Renal cortical epithelial cell (primary cell): ENCODE measurements around the gene COL4A3. TPM values are rescaled to one million over a fixed set of nuclear protein-coding genes. Genes with fewer than 3 reads are reported as not detected.
"Not testable (repeated sequence)": the region's sequence is repeated elsewhere in the genome, so short reads cannot be mapped to it uniquely, and the experiment has no call there.

Experiments
- DNase-seq: peaks from one replicate; pipeline ENCODE4 v3.0.0-alpha.2; 2011; ENCODE audit warnings: low read depth
- total RNA-seq: library from RNA; depleted of rRNA; stranded (reverse); fragments of >200 nt; gene quantifications from 2 replicates; pipeline ENCODE4 v1.2.3, GENCODE V29; 2014

The COL4A3 gene
- total RNA-seq, 1 donor from 2014 or later, result 30.8 TPM

- DNase-seq, result peak; percentile 95
Observed at GRCh38 chr2:227154986-227155774, 9.2 kb upstream of the COL4A3 start.

GRCh38 chr2:227160164-227160563 lies 4.3 kb upstream of the COL4A3 start:
- no peak for DNase-seq

DNA sequence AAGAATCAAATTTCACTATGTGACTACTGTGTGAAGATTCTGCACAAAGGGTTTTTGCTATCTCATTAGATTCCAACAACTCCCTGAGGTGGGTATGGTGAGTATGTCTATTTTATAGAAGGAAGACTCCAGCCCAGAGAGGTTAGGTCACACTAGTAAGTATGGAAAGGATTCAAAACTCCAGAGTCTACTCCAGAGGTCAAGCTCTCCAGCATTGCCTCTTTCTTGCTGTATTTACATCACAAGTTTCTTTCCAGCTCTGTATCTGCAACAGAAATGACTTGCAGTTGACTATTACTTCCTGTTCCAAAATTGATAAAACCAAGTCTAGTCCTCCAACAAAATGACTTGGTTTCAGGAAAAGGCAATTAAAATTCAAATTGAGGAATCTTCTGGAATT lies 2.5 kb upstream of the COL4A3 start:
- DNase-seq, result no peak

GRCh38 chr2:227163485-227163997 lies 883 bp upstream of the COL4A3 start:
- DNase-seq, result peak; percentile 35

DNA sequence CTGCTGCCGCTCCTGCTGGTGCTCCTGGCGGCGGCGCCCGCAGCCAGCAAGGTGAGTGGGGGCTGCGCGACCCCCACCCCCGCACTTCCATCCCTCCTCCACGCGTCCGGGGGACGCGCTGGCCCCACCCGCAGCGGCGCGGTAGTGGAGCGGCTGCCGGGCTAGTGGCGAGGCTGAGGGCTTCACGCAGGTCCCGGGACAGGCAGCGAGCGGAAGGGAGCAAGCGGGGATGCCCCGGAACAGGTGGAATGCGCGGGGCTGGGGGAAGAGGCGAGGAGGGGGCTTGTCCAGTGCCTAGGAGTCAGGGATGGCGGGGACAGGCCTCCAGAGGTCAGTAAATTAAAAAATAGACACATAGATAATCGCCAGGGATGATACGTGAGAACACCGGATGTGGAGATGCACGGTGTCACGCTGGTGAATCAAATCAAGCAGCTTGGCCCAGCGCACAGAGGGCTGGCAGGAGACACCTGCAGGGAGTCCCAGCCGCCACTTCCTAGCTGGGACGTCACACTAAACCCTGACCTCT lies 403 bp downstream of the COL4A3 start:
- no peak for DNase-seq

GRCh38 chr2:227171779-227172178 lies 7.4 kb downstream of the COL4A3 start:
- not testable (repeated sequence) for DNase-seq

DNA sequence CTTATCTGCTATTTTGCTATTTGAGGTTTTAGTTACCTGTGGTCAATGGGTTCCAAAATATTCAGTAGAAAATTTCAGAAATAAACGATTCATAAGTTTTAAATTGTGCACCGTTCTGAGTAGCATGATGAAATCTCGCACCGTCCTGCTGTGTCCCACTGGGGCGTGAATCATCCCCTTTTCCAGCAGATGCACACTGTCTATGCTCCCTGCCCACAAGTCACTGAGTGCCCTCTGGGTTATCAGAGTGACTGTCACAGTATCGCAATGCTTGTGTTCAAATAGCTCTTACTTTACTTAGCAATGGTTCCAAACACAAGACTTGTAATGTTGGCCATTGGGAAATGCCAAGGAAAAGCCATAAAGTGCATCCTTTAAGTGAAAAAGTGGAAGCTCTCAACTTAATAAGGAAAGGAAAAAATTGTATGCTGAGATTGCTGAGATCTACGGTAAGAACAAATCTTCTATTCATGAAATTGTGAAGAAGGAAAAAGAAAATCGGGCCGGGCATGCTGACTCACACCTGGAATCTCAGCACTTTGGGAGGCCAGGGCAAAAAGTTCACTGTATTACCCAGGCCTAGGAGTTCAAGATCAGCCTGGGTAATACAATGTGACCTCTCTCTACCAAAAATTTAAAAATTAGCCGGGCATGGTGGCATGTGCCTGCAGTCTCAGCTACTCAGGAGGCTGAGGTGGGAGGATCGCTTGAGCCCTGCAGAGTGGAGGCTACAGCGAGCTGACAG lies 13.3 kb downstream of the COL4A3 start:
- no peak for DNase-seq

DNA sequence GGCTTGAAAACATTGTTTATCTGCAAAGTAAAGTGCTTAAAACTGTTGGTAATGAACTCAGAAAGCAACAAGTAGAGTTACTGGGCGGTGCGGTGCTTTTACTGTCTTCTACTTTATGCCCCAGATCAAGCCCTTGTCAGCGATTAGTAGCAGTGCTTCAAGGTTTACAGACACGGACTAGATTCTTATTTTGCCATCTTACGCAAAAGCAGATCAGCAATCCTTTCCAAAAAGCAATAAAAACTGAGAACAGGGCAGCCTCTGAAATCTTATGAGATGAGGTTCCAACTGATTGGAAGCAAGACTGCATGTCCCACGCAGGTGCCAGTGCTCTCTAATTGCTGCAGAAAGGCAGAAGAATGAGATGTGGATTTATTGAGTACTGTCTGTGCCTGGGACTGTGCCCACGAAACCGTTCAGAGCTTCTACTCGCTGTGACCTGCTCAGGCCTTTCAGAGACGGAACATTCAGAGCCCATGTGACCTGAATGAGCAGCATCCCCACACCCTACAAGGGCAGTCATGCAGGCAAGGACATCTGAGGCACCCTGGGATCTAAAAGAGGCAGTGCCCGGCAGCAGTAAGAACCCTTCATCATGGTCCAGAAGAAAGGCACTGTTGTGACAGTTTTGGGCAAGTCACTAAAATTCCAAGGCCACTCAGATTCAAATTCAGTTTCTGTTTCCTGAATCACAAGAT lies 15.7 kb downstream of the COL4A3 start:
- peak; percentile 70 for DNase-seq

GRCh38 chr2:227180770-227181169 lies 16.3 kb downstream of the COL4A3 start:
- DNase-seq, result no peak

DNA sequence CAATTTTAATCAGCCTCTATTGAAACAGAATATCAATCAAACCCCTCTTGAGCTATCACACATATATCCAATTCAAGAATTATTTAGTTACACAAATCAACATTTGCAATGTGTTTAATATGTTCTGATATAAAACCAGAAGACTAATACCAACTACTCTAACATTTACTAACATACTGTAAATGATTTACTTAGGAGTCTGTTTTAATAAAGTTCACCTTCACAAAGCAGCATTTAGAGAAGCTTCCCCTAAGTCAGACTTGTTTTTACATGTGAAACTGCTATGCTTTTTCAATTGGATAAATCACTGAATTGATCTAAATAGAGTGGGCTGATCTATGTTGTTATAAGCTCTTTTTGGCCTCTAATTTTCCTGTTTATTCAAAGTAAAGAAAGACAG lies 18.3 kb downstream of the COL4A3 start:
- DNase-seq, result peak; percentile 67

DNA sequence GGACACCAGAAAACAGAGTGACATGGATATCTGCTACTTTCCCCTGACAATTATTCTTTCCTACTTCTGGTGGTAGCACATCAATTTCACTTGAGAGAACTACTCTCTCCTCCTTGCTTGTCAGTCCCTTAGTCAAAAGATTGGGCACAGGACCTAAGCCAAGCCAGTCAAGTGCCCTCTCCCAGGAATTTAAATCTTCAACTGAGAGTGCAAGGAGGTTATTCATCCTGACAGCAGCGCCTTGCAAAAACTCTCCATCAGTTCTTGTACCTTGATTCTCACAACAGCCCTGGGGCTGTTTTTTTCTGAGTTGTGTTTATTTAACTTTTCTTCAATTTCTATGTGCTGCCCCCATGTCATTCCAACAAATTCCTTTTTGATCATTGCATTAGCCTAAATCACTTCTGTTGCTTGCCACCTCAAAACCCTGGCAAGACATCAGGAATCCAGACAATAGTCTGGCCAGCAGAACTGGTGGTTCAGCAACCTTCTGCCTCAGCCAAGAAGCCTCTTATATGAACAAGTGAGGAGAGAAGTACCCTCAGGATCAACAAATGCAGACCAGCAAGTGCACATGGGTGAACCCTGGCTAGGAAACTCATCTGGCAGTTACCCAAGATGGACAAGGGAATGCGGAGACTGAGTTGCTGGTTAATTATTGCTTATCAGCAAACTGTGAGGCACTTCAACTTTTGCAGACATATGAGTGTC lies 19.4 kb downstream of the COL4A3 start:
- peak; percentile 98 for DNase-seq

DNA sequence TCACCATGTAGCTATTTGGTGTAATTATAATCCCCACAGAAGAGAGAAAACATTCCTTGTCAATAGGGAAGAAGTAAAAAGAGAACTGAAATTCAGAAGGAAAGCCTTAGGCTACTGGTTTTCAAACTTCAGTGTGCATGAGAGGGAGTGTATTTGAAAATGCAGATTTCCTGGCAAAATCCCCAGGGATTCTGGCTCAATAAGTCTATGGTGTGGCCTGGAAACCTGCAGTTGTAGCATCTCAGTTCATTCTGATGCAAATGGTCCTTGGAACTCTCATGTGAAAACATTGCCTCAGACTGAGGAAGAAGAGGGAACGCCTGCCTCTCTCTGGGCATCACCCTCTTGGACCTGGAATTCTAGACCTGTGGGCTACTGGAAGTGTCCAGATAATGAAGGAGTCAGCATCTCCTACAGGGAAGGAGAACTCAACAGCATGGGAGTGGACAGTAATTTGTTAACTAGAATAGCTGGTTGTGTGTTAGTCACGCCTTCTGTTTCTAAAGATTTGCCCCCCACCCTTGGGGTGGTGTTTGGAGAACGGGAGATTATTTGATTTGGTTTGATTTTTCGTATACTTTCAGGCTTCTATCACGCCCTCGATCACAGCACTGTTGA lies 21.3 kb downstream of the COL4A3 start:
- no peak for DNase-seq

GRCh38 chr2:227186751-227187150 lies 22.3 kb downstream of the COL4A3 start:
- no peak for DNase-seq

GRCh38 chr2:227188292-227188691 lies 23.9 kb downstream of the COL4A3 start:
- DNase-seq, result peak; percentile 82

GRCh38 chr2:227191367-227191766 lies 26.9 kb downstream of the COL4A3 start:
- DNase-seq, result no peak

DNA sequence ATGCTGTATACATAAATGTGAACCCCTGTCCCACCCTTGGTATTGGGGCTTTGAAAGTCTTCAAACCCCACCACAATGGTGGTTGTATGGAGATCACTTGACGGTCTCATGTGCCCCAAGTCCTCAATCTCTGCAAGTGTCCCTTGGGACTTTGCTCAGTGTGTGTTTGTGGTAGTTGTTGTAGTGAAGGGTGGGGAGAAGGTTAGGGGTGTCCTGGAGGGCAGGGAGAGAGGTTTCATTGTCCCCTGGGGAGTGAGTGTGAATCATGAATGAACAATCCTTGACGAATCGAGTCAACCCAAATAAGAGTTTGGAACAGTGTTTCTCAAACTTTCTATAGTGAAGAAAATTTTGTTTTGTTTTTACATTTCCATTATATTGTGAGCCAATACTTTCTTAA lies 28.1 kb downstream of the COL4A3 start:
- no peak for DNase-seq

- no peak for DNase-seq
Observed at GRCh38 chr2:227194219-227194618, 29.8 kb downstream of the COL4A3 start.

DNA sequence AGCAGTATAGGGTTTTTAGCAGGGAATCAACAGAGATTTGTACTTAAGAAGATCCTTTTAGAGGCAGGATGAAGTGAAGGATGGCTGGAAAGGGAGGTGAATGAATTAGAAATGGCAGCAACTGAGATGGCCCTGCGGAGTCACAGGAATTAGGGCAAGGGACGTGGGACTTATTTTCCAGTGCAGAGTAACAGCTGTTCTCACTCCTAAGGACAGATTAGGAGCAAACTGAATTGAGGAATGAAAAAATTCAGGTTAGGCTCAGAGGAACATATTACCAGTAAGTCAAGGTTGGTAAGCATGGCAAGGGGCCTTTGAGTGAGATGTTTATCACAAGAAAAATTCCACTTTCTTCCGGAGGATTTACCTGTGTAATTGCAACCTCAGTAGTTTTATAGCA lies 34.4 kb downstream of the COL4A3 start:
- DNase-seq, result peak; percentile 42

GRCh38 chr2:227201771-227202170 lies 37.3 kb downstream of the COL4A3 start:
- peak; percentile 91 for DNase-seq

DNA sequence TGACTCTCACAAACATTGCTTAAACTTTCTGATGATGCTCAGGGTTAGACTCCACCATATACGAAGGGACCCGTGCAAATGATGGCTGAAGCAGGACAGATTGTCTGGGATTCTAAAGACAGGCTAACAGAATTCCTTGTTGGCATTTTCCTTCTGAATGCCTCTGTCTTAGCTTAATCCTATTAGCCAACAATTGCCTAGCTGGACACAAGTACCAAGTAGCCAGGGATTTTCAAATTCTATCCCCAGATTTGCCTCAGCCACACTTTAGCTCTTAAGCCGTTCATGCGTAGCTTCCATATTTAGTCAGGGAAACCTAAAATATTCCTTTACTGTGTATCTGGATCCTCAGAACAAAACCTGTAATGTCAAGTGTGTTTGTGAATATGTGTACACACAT lies 40.0 kb downstream of the COL4A3 start:
- DNase-seq, result no peak

DNA sequence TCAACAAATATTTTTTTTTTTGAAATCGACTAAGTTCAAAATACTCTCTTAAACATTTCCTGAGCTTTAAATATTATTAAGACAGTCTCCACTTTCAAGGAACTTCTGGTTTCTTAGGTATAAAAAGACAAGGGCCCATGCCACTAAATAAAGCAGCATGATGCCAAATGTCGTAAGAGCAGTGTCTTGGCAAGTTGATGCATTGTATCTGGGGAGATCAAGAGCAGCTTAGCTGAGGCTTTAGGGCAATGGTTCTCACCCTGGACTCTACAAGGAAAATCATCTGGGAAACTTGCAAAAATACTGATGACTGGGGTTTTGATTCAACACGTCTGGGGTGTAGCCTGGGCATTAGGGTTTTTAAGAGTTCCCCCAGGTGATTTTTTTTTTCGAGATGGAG lies 41.3 kb downstream of the COL4A3 start:
- DNase-seq, result no peak
